Osteocyte (in vitro differentiated cells): Measurements from ENCODE around the gene ZNF787. TPM values are rescaled to one million over a fixed set of nuclear protein-coding genes. Genes with fewer than 3 reads are reported as not detected.
A peak's percentile ranks its signal among the peaks of the same experiment; 100 is the strongest.

Experiments used
- DNase-seq: peaks from one replicate; pipeline ENCODE4 v3.0.0; 2021; ENCODE audit warnings: mixed read lengths; ENCODE audit not compliant: unreplicated experiment; ENCODE audit errors: extremely low spot score
- H3K27ac Mint-ChIP-seq: one replicate; pipeline ENCODE4 v1.8.0; 2021; ENCODE audit warnings: mild to moderate bottlenecking, mixed read lengths; ENCODE audit not compliant: unreplicated experiment
- H3K27me3 Mint-ChIP-seq: one replicate; pipeline ENCODE4 v1.8.0; 2021; ENCODE audit warnings: mixed read lengths; ENCODE audit not compliant: unreplicated experiment
- H3K36me3 Mint-ChIP-seq: one replicate; pipeline ENCODE4 v1.8.0; 2021; ENCODE audit warnings: mixed read lengths; ENCODE audit not compliant: unreplicated experiment
- H3K4me1 Mint-ChIP-seq: one replicate; pipeline ENCODE4 v1.8.0; 2021; ENCODE audit warnings: mixed read lengths; ENCODE audit not compliant: unreplicated experiment
- H3K4me3 Mint-ChIP-seq: one replicate; pipeline ENCODE4 v1.8.0; 2021; ENCODE audit warnings: mild to moderate bottlenecking, moderate library complexity, mixed read lengths; ENCODE audit not compliant: unreplicated experiment
- H3K9me3 Mint-ChIP-seq: one replicate; pipeline ENCODE4 v1.8.0; 2021; ENCODE audit warnings: mixed read lengths; ENCODE audit not compliant: unreplicated experiment
- CTCF ChIP-seq: fragments of 200-600 bp; sonication (generic); IDR thresholded peaks from 2 replicates; pipeline ENCODE4 v1.5.0; 2021; ENCODE audit warnings: antibody characterized with exemption, mild to moderate bottlenecking, moderate library complexity
- total RNA-seq: library from RNA; stranded (reverse); gene quantifications from 2 replicates; pipeline ENCODE4 v1.2.1, GENCODE V29; 2021

The ZNF787 gene
- total RNA-seq, 1 donor from 2014 or later, result 27.8 TPM

GRCh38 chr19:56076498-56076897 lies 44.6 kb downstream of the ZNF787 start:
- Mint-ChIP-seq H3K4me1 (peaks cover 9% of the 10 kb centered on the region), H3K4me3 (no peak overlapping the region), H3K27me3 (no peaks in the 10 kb centered on the region), H3K27ac (no peak overlapping the region), H3K9me3 (no peaks in the 10 kb centered on the region), H3K36me3 (no peaks in the 10 kb centered on the region)
- DNase-seq, result no peak
- peak; percentile 90 for TF ChIP-seq CTCF

- TF ChIP-seq CTCF, result no peak
- no peak for DNase-seq
- Mint-ChIP-seq H3K27ac (no peak overlapping the region), H3K36me3 (no peaks in the 10 kb centered on the region), H3K4me1 (peaks cover 8% of the 10 kb centered on the region), H3K27me3 (no peaks in the 10 kb centered on the region), H3K4me3 (no peak overlapping the region), H3K9me3 (no peaks in the 10 kb centered on the region)
Measured at GRCh38 chr19:56071151-56071550, 49.9 kb downstream of the ZNF787 start.

DNA sequence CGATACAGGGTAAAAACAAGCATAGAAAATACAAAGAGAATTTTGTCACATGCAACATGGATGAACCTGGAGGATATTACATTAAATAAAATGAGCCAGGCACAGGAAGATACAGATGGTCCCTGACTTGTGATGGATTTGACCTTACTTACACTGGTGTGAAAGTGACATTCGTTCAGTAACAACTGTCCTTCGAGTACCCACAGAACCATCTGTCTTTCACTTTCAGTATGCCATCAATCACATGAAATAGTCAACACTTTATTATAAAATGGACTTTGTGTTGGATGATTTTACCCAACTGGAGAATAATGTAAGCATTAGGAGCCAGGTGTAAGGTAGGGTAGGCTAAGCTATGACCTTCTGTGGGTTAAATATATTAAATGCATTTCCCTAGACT lies 51.5 kb downstream of the ZNF787 start:
- Mint-ChIP-seq H3K27me3 (no peaks in the 10 kb centered on the region), H3K36me3 (no peaks in the 10 kb centered on the region), H3K9me3 (no peaks in the 10 kb centered on the region), H3K4me1 (peaks cover 11% of the 10 kb centered on the region), H3K4me3 (no peak overlapping the region), H3K27ac (no peak overlapping the region)
- no peak for DNase-seq
- no peak for TF ChIP-seq CTCF

- peak; percentile 95 for TF ChIP-seq CTCF
- Mint-ChIP-seq H3K27ac (no peak overlapping the region), H3K9me3 (no peaks in the 10 kb centered on the region), H3K36me3 (no peaks in the 10 kb centered on the region), H3K4me1 (peaks cover 11% of the 10 kb centered on the region), H3K27me3 (no peaks in the 10 kb centered on the region), H3K4me3 (peak overlapping the region; percentile 62)
- DNase-seq, result peak; percentile 89
Measured at GRCh38 chr19:56066152-56067023, 54.7 kb downstream of the ZNF787 start.

GRCh38 chr19:56053596-56053995 lies 67.5 kb downstream of the ZNF787 start:
- H3K4me3 Mint-ChIP-seq, result no peak overlapping the region
- DNase-seq, result no peak
- no peaks in the 10 kb centered on the region for H3K4me1 Mint-ChIP-seq
- H3K27me3 Mint-ChIP-seq, result no peaks in the 10 kb centered on the region
- no peak for TF ChIP-seq CTCF
- peaks cover 17% of the 10 kb centered on the region for H3K9me3 Mint-ChIP-seq
- no peak overlapping the region for H3K27ac Mint-ChIP-seq
- H3K36me3 Mint-ChIP-seq, result no peaks in the 10 kb centered on the region

Other genes starting within 250 kb of the ZNF787 start
- gene NLRP13, start 189.0 kb downstream of the ZNF787 start, total RNA-seq, result not detected in 2 replicates
- not detected in 2 replicates for gene NLRP8, start 173.5 kb downstream of the ZNF787 start, total RNA-seq
- gene NLRP5, start 134.5 kb downstream of the ZNF787 start, total RNA-seq, result not detected in 2 replicates
- 41.6 and 47.9 TPM in 2 replicates for gene ZNF444, start 20.0 kb upstream of the ZNF787 start, total RNA-seq
- not detected in 2 replicates for gene GALP, start 54.7 kb upstream of the ZNF787 start, total RNA-seq
- not detected in 2 replicates for gene ZSCAN5B, start 76.5 kb upstream of the ZNF787 start, total RNA-seq
- gene ZSCAN5C, start 81.0 kb upstream of the ZNF787 start, total RNA-seq, result not detected in 2 replicates
- not detected in 2 replicates for gene EDDM13, start 151.5 kb upstream of the ZNF787 start, total RNA-seq
- 8.9 and 11.1 TPM in 2 replicates for gene ZSCAN5A, start 193.5 kb upstream of the ZNF787 start, total RNA-seq